ENCODE data around the gene MLYCD.
A peak's percentile ranks its signal among the peaks of the same experiment; 100 is the strongest.

The MLYCD gene

DNA sequence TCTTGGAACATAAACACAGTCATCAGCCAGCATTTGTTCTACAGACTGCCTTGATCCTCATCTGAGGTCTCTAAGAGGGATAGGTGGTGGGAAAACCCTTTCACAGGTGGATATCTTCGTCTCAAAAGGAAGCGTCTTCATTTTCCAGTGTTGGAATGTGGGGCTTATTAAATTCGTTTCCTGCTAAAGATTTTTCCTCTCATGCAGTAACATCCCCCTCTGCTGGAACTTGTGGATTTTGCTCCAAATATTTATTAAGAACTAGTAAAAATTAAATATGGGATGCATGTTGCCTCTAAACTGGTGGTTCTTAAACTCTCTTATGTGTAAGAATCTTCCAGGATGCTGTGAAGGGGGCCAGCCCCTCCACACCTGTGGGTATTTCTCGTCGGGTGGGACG, 20.1 kb upstream of the MLYCD start:
- no peak overlapping the region for H3K9ac ChIP-seq (ENCODE audit: low read length)
- no peak overlapping the region for H3K4me2 ChIP-seq (ENCODE audit: low read length, poor library complexity, severe bottlenecking)
- peak; percentile 67 for DNase-seq
- no peak overlapping the region for H2BK12ac ChIP-seq (ENCODE audit: low read length in 2 of 2)
- no peak overlapping the region for H2AK5ac ChIP-seq (ENCODE audit: low read length, severe bottlenecking)
- H4K91ac ChIP-seq (ENCODE audit: low read length): no peak overlapping the region
- H3K14ac ChIP-seq (ENCODE audit: low read length in 2 of 2): no peak overlapping the region
- H3K36me3 ChIP-seq (ENCODE audit: control insufficient read depth in 1 of 2, insufficient read depth in 2 of 2, low read depth in 1 of 2, low read length in 2 of 2): no peaks in the 10 kb centered on the region
- no peak overlapping the region for H4K8ac ChIP-seq (ENCODE audit: low read length)
- 31% methylated on average over 4 of the region's 6 CpGs for WGBS
- H3K4me1 ChIP-seq (ENCODE audit: control insufficient read depth, insufficient read depth, low read depth, low read length): no peaks in the 10 kb centered on the region
- no peak overlapping the region for H2AFZ ChIP-seq (ENCODE audit: low read depth, low read length)
- no peak overlapping the region for H2BK120ac ChIP-seq (ENCODE audit: low read depth, low read length)
- H3K4ac ChIP-seq (ENCODE audit: low read depth in 1 of 2, low read length in 2 of 2): no peak overlapping the region
- no peaks in the 10 kb centered on the region for H3K79me1 ChIP-seq (replicated peaks; ENCODE audit: low read length, poor library complexity, severe bottlenecking)
- H3K9me3 ChIP-seq (ENCODE audit: control insufficient read depth, low read length): no peaks in the 10 kb centered on the region
- no peak overlapping the region for H3K23ac ChIP-seq (ENCODE audit: low read length in 2 of 2)
- no peak overlapping the region for H3K18ac ChIP-seq (ENCODE audit: low read depth in 1 of 2, low read length in 2 of 2)
- H3K27me3 ChIP-seq (ENCODE audit: control insufficient read depth in 1 of 2, insufficient read depth in 1 of 2, low read length in 2 of 2): peaks cover 5 to 34% of the 10 kb centered on the region in 2 experiments
- H3K27ac ChIP-seq (ENCODE audit: low read length, poor library complexity, severe bottlenecking): no peak overlapping the region
- no peak overlapping the region for H2BK15ac ChIP-seq (ENCODE audit: low read depth, poor library complexity, severe bottlenecking)
- no peak overlapping the region for H3K4me3 ChIP-seq (ENCODE audit: insufficient read depth in 1 of 2, low read depth in 1 of 2, low read length in 2 of 2)
- H2BK5ac ChIP-seq (ENCODE audit: low read depth, low read length, poor library complexity, severe bottlenecking): no peak overlapping the region

DNA sequence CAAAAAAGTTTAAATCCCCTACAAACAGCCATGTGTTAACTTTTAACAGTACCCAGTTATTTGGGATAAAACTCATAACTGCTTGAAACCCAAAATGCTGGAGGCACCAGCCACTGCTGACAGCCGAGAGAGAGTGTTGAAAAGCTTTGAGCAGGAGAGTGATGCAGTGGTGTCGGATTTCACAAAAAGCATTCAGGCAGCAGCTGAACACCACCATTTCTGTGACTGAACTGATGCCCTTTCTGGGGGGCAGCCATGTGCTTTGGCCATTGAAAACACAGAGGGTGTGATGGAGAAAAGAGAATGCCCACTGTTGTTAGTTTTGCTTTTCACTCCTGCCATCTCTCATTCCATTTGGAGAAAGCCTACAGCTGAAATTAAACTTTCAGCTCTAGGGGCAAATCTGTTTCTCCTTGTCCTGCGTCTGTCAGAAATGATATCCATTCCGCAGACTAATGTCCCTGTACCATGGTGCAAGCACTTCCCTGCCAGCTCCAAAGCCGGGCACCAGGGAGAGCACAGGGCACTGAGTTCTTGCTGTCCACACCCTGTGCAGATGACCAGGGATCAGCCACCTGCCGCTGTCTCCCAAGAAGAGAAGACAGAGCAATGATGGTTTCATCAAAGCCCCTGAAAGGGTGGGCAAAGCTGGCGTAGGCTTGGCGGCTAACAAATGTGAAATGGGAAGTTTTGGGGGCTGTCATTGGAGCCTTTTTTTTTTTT, 16.6 kb upstream of the MLYCD start:
- Histone ChIP-seq H3K18ac (ENCODE audit: low read depth in 1 of 2, low read length in 2 of 2) (no peak overlapping the region), H4K8ac (ENCODE audit: low read length) (no peak overlapping the region), H3K27me3 (ENCODE audit: control insufficient read depth in 1 of 2, insufficient read depth in 1 of 2, low read length in 2 of 2) (peaks cover 5 to 27% of the 10 kb centered on the region in 2 experiments), H2AFZ (ENCODE audit: low read depth, low read length) (no peak overlapping the region), H2BK120ac (ENCODE audit: low read depth, low read length) (no peak overlapping the region), H3K23ac (ENCODE audit: low read length in 2 of 2) (no peak overlapping the region), H2BK15ac (ENCODE audit: low read depth, poor library complexity, severe bottlenecking) (no peak overlapping the region), H3K4me1 (ENCODE audit: control insufficient read depth, insufficient read depth, low read depth, low read length) (no peaks in the 10 kb centered on the region), H3K9ac (ENCODE audit: low read length) (no peak overlapping the region), H2BK12ac (ENCODE audit: low read length in 2 of 2) (no peak overlapping the region), H2AK5ac (ENCODE audit: low read length, severe bottlenecking) (no peak overlapping the region), H3K27ac (ENCODE audit: low read length, poor library complexity, severe bottlenecking) (no peak overlapping the region), H3K4me2 (ENCODE audit: low read length, poor library complexity, severe bottlenecking) (no peak overlapping the region), H3K4me3 (ENCODE audit: insufficient read depth in 1 of 2, low read depth in 1 of 2, low read length in 2 of 2) (no peak overlapping the region), H3K14ac (ENCODE audit: low read length in 2 of 2) (no peak overlapping the region), H3K4ac (ENCODE audit: low read depth in 1 of 2, low read length in 2 of 2) (no peak overlapping the region), H3K36me3 (ENCODE audit: control insufficient read depth in 1 of 2, insufficient read depth in 2 of 2, low read depth in 1 of 2, low read length in 2 of 2) (no peaks in the 10 kb centered on the region), H3K79me1 (replicated peaks; ENCODE audit: low read length, poor library complexity, severe bottlenecking) (no peaks in the 10 kb centered on the region), H2BK5ac (ENCODE audit: low read depth, low read length, poor library complexity, severe bottlenecking) (no peak overlapping the region), H3K9me3 (ENCODE audit: control insufficient read depth, low read length) (no peaks in the 10 kb centered on the region), H4K91ac (ENCODE audit: low read length) (no peak overlapping the region)
- DNase-seq: no peak
- WGBS: 81% methylated on average over 8 of the region's 8 CpGs

DNA sequence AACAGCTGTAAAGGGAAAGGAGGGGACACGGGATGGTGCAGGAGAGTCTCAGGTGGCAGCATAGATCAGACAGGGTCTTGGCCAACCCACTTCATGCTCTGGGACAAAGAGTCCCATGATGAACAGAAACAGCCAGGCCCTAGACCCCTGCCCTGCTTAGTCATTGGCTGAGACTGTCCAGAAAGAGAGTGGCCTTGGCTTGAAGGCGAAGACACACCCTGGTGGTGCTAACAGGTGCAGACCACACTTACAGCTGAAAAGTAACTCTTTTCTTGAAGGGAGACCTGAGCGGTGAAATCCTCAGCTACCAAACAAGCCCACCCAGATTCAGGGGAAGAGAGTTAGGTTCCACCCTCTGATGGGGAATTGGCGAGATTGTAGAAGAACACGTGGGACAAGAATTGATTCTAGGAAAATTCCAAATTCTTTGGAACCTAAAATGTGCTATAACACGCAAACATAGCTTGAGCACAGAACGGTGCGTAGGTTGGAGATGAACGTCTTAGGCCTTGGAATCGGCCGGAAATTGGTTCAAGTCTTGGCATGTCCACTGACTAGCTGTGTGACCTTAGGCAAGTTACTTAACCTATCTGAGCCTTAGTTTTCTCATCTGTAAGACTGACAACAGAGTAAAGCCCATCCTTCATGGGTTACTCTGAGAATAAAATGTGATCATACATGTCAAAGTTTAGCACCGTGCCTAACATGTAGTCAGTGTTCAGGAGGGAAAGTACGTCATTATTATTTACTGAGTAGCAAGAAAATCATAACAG, 12.5 kb upstream of the MLYCD start:
- Histone ChIP-seq H3K18ac (ENCODE audit: low read depth in 1 of 2, low read length in 2 of 2) (no peak overlapping the region), H3K27ac (ENCODE audit: low read length, poor library complexity, severe bottlenecking) (no peak overlapping the region), H2BK5ac (ENCODE audit: low read depth, low read length, poor library complexity, severe bottlenecking) (no peak overlapping the region), H3K4me1 (ENCODE audit: control insufficient read depth, insufficient read depth, low read depth, low read length) (no peaks in the 10 kb centered on the region), H3K27me3 (ENCODE audit: control insufficient read depth in 1 of 2, insufficient read depth in 1 of 2, low read length in 2 of 2) (peaks cover 4 to 12% of the 10 kb centered on the region in 2 experiments), H3K79me1 (replicated peaks; ENCODE audit: low read length, poor library complexity, severe bottlenecking) (no peaks in the 10 kb centered on the region), H3K36me3 (ENCODE audit: control insufficient read depth in 1 of 2, insufficient read depth in 2 of 2, low read depth in 1 of 2, low read length in 2 of 2) (no peaks in the 10 kb centered on the region), H3K9me3 (ENCODE audit: control insufficient read depth, low read length) (peaks cover 6% of the 10 kb centered on the region), H3K4me2 (ENCODE audit: low read length, poor library complexity, severe bottlenecking) (no peak overlapping the region), H3K14ac (ENCODE audit: low read length in 2 of 2) (no peak overlapping the region), H2BK12ac (ENCODE audit: low read length in 2 of 2) (no peak overlapping the region), H2AK5ac (ENCODE audit: low read length, severe bottlenecking) (no peak overlapping the region), H4K8ac (ENCODE audit: low read length) (no peak overlapping the region), H3K4me3 (ENCODE audit: insufficient read depth in 1 of 2, low read depth in 1 of 2, low read length in 2 of 2) (no peak overlapping the region), H4K91ac (ENCODE audit: low read length) (no peak overlapping the region), H2AFZ (ENCODE audit: low read depth, low read length) (no peak overlapping the region), H2BK15ac (ENCODE audit: low read depth, poor library complexity, severe bottlenecking) (no peak overlapping the region), H3K23ac (ENCODE audit: low read length in 2 of 2) (no peak overlapping the region), H3K4ac (ENCODE audit: low read depth in 1 of 2, low read length in 2 of 2) (no peak overlapping the region), H2BK120ac (ENCODE audit: low read depth, low read length) (no peak overlapping the region), H3K9ac (ENCODE audit: low read length) (no peak overlapping the region)
- WGBS: 94% methylated on average over 13 of the region's 13 CpGs
- DNase-seq: no peak

DNA sequence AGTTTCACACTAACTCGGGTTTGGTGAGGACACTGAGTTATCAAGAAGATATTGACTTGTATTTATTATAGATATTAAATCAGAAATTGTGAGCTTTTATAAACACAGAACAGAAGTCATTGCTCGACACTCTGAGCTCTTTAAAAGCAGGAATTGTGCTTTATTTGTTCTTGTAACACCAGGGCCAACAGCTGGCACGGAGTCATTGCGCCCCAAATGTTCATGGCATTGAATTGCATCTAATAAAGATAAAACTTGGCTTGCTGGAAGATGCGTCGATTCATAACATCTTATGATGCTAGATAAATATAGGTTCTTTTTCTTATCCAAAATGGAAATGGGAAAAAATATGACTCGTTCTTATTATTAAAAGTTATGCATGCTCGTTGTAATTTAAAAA, 11.8 kb upstream of the MLYCD start:
- H3K4me1 ChIP-seq (ENCODE audit: control insufficient read depth, insufficient read depth, low read depth, low read length): no peaks in the 10 kb centered on the region
- no peak overlapping the region for H3K27ac ChIP-seq (ENCODE audit: low read length, poor library complexity, severe bottlenecking)
- H3K14ac ChIP-seq (ENCODE audit: low read length in 2 of 2): no peak overlapping the region
- H3K9ac ChIP-seq (ENCODE audit: low read length): no peak overlapping the region
- no peak overlapping the region for H2AK5ac ChIP-seq (ENCODE audit: low read length, severe bottlenecking)
- no peak overlapping the region for H2AFZ ChIP-seq (ENCODE audit: low read depth, low read length)
- H2BK15ac ChIP-seq (ENCODE audit: low read depth, poor library complexity, severe bottlenecking): no peak overlapping the region
- no peak overlapping the region for H3K18ac ChIP-seq (ENCODE audit: low read depth in 1 of 2, low read length in 2 of 2)
- H3K4me2 ChIP-seq (ENCODE audit: low read length, poor library complexity, severe bottlenecking): no peak overlapping the region
- H3K27me3 ChIP-seq (ENCODE audit: control insufficient read depth in 1 of 2, insufficient read depth in 1 of 2, low read length in 2 of 2): peaks cover 4 to 6% of the 10 kb centered on the region in 2 experiments
- DNase-seq: no peak
- H3K4me3 ChIP-seq (ENCODE audit: insufficient read depth in 1 of 2, low read depth in 1 of 2, low read length in 2 of 2): no peak overlapping the region
- WGBS: 80% methylated on average over 4 of the region's 8 CpGs
- no peak overlapping the region for H4K8ac ChIP-seq (ENCODE audit: low read length)
- H3K4ac ChIP-seq (ENCODE audit: low read depth in 1 of 2, low read length in 2 of 2): no peak overlapping the region
- no peak overlapping the region for H2BK12ac ChIP-seq (ENCODE audit: low read length in 2 of 2)
- no peaks in the 10 kb centered on the region for H3K79me1 ChIP-seq (replicated peaks; ENCODE audit: low read length, poor library complexity, severe bottlenecking)
- H2BK5ac ChIP-seq (ENCODE audit: low read depth, low read length, poor library complexity, severe bottlenecking): no peak overlapping the region
- peaks cover 13% of the 10 kb centered on the region for H3K9me3 ChIP-seq (ENCODE audit: control insufficient read depth, low read length)
- no peak overlapping the region for H3K23ac ChIP-seq (ENCODE audit: low read length in 2 of 2)
- H4K91ac ChIP-seq (ENCODE audit: low read length): no peak overlapping the region
- H2BK120ac ChIP-seq (ENCODE audit: low read depth, low read length): no peak overlapping the region
- H3K36me3 ChIP-seq (ENCODE audit: control insufficient read depth in 1 of 2, insufficient read depth in 2 of 2, low read depth in 1 of 2, low read length in 2 of 2): no peaks in the 10 kb centered on the region
